DMS79 treated with DMSO at 0.1 percent for 48 hours (cell line): ENCODE data around the gene PLSCR3.

ENCODE experiments used
- DNase-seq: peaks from one replicate; lab custom pipeline; 2025; lab: John Stamatoyannopoulos, UW

The PLSCR3 gene

DNA sequence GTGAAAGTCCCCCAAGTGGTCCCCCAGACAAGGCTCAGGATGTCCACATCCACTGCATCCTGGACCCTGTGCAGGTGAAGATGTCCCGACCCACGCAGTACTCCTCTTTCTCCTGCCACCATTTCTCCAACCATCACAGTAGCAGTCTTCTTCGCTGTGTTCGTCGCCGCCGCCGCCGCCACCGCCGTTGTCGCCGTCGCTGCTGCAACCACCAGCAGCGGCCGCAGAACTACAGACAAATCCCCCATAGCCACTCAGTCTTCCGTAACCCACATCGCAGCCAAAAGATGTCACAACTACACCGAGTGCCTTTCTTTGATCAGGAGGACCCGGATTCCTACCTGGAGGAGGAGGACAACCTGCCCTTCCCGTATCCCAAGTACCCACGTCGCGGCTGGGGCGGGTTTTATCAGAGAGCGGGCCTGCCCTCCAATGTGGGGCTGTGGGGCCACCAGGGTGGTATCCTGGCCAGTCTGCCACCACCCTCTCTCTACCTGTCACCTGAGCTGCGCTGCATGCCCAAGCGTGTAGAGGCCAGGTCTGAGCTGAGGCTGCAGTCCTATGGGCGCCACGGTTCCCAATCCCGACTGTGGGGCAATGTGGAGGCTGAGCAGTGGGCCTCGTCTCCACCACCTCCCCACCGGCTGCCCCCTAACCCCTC lies 32.0 kb upstream of the PLSCR3 start:
- no peak for DNase-seq

- DNase-seq, result no peak
Measured at GRCh38 chr17:7425756-7426155, 31.4 kb upstream of the PLSCR3 start.

GRCh38 chr17:7425316-7425715 lies 31.0 kb upstream of the PLSCR3 start, which contains the start of gene SPEM2:
TSS of gene SPEM2 (plus strand) at chr17:7425616. CDS start at chr17:7425689, 73 bp downstream.
- no peak for DNase-seq

DNA sequence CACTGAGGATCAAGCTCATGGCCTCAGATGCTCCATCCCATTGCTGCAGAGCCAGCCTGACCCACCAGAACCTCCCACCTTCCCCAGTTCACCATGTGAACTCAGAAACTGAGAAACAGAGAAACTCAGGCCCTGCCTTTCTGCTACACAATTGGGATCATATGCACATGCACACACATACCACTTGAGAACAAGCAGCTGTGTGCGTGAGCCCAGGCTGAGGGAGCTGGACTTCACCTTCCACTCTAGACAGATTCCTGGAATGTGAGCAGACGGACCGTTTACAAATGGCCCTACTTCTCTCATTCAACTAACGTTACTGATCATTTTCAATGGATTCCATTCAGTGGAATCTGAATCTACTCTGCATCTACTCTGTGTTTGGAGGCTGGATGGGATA lies 29.4 kb upstream of the PLSCR3 start:
- no peak for DNase-seq

DNA sequence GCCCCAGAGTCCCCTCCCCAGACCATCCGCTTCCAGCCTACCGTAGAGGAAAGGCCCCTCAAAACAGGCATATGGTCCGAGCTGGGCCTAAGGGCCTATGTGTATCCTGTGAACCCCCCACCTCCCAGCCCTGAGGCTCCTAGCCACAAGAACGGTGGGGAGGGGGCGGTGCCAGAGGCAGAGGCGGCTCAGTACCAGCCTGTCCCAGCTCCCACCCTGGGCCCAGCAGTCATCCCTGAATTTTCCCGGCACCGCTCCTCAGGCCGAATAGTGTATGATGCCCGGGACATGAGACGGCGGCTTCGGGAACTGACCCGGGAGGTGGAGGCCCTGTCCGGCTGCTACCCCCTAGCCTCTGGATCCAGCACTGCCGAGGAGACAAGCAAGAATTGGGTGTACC lies 26.9 kb upstream of the PLSCR3 start:
- DNase-seq, result no peak

GRCh38 chr17:7419819-7420610 lies 25.7 kb upstream of the PLSCR3 start, which contains the start of gene SPEM1:
TSS of gene SPEM1 (plus strand) at chr17:7420324. CDS start at chr17:7420385, 61 bp downstream.
- DNase-seq, result no peak

DNA sequence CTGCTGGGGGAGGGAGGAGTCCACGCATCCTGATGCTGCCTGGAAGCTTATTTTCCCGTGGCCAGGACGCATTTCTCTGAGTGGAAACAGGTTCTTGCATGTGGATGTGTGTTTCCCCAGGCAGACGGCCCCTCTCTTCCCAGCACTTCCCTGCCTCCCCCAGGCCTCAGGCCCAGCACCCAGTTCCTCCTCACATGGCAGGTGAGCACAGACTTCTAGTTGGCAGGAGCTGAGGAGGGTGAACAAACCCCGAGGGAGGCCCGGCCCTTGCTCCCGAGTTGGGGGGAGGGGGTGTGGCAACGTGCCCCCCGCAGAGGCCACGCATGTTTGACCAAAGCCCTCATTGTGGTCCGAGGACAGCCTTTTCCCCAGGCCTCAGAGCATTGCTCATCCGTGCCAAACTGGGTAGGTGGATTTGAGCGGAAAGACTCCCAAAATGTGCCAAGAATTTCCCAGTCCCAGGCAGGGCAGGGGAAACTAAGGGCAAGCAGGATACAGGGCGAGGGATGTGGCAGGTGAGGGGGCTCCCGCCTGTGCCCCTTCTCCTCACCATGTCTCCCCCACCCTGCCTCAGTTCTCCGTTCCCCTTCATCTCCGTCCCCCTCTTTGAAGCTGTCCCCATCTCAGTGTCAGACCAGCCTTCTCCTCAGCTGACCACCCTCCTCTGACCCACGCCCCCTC lies 24.3 kb upstream of the PLSCR3 start:
- DNase-seq, result no peak

- DNase-seq, result no peak
Measured at GRCh38 chr17:7417056-7417655, 22.8 kb upstream of the PLSCR3 start.

DNA sequence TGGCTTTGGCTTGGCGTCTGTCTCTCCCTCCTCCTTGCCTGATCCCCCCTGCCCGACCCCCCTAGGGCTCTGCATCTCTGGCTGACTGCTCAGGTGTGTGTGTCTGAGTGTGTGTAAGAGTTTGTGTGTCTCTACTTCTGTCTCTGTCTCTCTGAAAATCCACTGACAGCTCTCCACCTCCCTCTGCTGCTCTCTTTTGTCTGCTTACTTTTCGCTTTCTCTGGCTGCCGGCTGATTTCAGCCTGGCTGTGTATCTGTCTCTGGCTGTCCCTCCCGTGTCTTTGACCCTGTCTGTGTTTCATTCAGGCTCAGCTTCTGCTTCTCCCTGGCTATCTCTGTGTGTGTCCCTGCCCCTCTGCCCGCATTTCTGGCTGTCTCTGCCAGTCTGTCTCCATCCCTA lies 22.0 kb upstream of the PLSCR3 start:
- no peak for DNase-seq

GRCh38 chr17:7415784-7416183 lies 21.5 kb upstream of the PLSCR3 start:
- no peak for DNase-seq

DNA sequence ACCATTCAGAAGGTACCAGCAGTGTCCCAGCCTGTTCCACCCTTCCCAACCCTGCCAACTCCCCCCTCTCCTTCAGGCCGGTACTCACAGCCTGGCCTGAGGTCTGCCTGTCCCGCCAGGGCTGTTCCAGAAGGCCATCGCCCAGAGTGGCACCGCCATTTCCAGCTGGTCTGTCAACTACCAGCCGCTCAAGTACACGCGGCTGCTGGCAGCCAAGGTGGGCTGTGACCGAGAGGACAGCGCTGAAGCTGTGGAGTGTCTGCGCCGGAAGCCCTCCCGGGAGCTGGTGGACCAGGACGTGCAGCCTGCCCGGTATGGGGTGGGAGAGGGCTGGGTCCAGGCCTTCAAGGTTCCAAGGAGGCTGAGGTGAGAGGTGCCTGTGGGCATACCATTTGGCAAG lies 20.5 kb upstream of the PLSCR3 start:
- DNase-seq, result no peak

GRCh38 chr17:7413346-7413985 lies 19.1 kb upstream of the PLSCR3 start:
- no peak for DNase-seq

GRCh38 chr17:7411427-7411750 lies 17.1 kb upstream of the PLSCR3 start:
- no peak for DNase-seq

DNA sequence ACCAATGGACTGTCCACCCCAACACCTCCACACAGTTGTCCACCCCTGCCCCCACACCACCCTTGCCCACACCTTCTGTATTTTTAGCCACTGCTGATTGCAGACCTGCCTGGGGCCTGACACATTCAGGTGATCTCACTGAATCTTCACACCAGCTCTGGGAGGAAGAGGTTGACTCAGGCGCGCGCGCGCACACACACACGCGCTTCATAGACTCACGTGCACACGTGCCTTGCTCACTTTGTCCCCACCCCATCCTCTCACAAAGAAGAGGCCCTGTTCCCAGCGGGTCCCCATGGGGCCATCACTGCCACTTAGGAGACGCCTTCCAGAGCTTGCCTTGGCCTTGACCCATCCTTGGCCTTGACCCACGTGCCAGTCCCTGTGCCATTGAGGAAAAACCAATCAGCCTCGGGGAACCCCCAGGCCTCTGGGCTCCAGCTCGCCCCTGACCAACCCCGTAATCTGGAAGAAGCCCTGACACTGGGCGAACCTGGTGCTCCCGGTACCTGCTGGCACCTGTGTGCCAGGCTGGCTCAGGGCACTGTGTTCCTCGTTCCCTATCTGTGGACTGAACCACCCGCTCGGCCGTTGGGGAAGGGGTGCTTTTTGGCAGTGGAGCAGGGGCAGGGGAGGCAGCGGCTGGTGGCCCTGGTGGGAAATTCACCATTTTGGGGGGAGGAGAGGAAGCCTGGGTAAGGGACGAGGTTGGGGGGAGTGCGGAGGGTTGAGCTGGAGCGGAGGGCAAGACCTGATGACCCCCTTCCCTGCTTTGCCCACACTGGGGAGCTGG lies 16.5 kb upstream of the PLSCR3 start:
- no peak for DNase-seq

DNA sequence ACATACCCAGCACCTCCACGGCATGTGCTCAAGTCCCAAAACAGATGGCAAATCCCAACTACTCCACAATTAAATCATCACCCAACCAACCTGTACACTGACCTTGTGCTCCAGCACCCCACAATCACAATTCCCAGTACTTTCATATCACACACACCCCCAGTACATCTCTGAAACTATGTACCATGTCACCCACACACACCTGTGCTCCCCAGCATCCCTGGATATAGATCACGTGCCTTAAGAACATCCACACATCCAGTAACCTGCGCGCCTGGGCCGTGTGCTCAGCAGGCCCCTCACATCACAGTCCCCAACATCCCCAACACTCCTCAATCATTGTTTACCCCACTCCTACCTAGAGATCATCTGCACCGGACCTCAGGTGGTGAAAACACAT lies 15.4 kb upstream of the PLSCR3 start:
- no peak for DNase-seq

DNA sequence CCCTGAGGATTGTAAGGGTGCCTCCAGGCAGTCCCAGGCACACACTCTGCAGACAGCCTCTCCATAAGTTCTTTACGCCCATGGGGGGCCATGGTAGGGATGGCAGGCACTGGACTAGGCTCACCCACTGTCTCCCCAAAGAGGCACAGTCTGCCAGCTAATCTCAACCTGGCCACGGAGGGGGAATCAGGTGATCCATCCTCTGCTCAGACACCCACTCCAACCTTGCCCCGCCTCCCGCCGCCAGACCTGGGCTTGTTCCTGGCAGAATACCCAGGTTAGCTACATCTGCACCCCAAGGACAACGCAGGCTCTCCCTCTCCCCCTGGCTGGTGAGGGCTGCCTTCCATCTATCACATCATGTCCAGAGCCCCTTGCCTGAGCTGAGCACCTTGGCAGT lies 14.5 kb upstream of the PLSCR3 start:
- DNase-seq, result no peak

DNA sequence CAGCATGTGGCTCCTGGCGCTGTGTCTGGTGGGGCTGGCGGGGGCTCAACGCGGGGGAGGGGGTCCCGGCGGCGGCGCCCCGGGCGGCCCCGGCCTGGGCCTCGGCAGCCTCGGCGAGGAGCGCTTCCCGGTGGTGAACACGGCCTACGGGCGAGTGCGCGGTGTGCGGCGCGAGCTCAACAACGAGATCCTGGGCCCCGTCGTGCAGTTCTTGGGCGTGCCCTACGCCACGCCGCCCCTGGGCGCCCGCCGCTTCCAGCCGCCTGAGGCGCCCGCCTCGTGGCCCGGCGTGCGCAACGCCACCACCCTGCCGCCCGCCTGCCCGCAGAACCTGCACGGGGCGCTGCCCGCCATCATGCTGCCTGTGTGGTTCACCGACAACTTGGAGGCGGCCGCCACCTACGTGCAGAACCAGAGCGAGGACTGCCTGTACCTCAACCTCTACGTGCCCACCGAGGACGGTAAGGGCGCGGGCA lies 14.0 kb upstream of the PLSCR3 start:
- DNase-seq, result no peak

DNA sequence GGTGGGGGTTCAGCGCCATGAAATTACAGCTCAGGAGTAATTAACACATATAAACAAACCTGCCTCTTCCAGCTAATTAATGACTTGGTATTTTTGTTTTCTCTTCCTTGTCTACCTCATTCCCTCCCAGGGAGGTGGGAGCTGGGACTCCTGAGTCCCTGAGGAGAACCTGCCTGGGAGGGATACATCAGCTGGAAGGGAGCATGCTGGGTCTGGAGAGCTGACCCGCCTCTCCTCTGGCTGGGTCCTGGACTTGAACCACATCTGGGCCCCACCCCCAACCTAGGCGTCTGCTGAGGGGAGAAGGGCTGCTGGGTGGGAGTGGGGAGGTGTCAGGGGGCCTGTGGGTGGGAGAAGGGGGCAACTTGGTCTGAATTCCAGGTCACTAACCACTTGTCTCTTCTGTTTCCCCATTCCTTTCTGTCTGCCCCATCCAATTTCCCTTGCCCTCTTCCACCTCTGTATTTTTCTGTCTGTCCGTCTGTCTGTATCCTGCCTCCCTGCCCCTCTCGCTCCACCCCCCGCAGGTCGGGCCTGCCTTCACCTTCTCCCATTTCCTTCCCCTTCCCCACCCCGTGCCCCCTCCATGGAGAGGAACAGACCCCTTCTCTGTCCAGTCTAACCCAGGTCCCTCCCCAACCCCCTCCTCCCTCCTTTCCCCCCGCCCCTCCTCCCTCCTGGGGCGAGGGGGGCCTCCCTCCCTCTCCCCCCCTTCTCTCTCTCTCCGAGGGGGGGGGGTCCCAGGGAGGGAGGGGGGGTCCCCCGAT lies 13.3 kb upstream of the PLSCR3 start, which contains the start of gene NLGN2:
NLGN2 (plus strand) TSS at position 361 of the 767 bp plus-strand sequence. CDS start 411 bp downstream, outside the sequence.
- no peak for DNase-seq

- DNase-seq, result no peak
Measured at GRCh38 chr17:7407082-7407481, 12.8 kb upstream of the PLSCR3 start.

DNA sequence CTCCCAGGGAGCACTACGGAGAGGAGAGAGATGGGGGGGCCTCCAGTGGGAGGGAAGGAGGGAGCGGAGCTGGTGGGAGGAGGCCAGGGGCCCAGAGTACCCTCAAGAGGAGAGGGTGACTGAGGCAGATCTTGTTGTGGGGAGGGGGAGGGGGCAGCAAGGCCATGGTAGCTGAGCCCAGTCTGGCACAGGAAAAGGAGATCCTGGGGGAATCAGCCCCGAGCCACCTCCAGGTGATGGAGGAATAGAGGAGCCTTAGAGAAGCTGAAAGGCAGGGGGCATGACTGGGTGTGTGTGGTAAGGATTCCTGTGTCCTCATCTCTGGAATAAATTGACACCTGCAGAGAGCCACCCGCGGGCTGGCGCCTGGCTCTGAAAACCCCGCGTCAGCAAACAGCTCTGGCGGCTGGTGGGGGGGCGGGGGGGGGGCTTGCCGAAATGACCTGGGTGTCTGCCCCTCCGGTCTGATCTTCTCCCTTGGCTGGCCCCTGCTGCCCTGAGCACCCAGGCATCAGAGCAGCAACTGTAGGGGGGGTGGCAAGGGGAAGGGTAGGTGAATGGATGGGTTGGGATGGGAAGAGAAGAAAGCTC lies 12.0 kb upstream of the PLSCR3 start:
- DNase-seq, result no peak
